OCI-LY1 (cell line): ENCODE results near the gene ETNK2.

Experiments
- H2AFZ ChIP-seq: fragments of 200-600 bp; sonication (generic), shearing (Covaris generic); 2 replicates; pipeline ENCODE4 v1.6.0; 2014; ENCODE audit warnings: antibody characterized with exemption, mild to moderate bottlenecking, low read length
- H3F3A ChIP-seq: fragments of 200-600 bp; sonication (generic), shearing (Covaris generic); 2 replicates; pipeline ENCODE4 v1.6.0; 2014; ENCODE audit warnings: mild to moderate bottlenecking, antibody characterized with exemption, low read length, moderate library complexity; ENCODE audit not compliant: insufficient read depth
- H3K27ac ChIP-seq: fragments of 200-600 bp; sonication (generic); 2 replicates; pipeline ENCODE4 v1.5.1; 2014; ENCODE audit warnings: low read length, mixed run types, mild to moderate bottlenecking, low read depth; ENCODE audit not compliant: poor library complexity, severe bottlenecking
- H3K27me3 ChIP-seq: fragments of 200-600 bp; sonication (generic); 2 replicates; pipeline ENCODE4 v1.6.0; 2014; ENCODE audit warnings: antibody characterized with exemption, mild to moderate bottlenecking, low read length, moderate library complexity; ENCODE audit not compliant: insufficient read depth
- H3K36me3 ChIP-seq: fragments of 200-600 bp; sonication (generic); 2 replicates; pipeline ENCODE4 v1.6.1; 2014; ENCODE audit warnings: mild to moderate bottlenecking, antibody characterized with exemption, low read length, moderate library complexity, mixed read lengths; ENCODE audit not compliant: insufficient read depth
- H3K4me1 ChIP-seq: fragments of 200-600 bp; sonication (generic); 2 replicates; pipeline ENCODE4 v1.5.1; 2014; ENCODE audit warnings: mild to moderate bottlenecking, low read length, moderate library complexity; ENCODE audit not compliant: insufficient read depth, severe bottlenecking
- H3K4me2 ChIP-seq: fragments of 200-600 bp; sonication (generic), shearing (Covaris generic); 2 replicates; pipeline ENCODE4 v1.6.1; 2014; ENCODE audit warnings: low read length
- H3K4me3 ChIP-seq: fragments of 200-600 bp; sonication (generic); 2 replicates; pipeline ENCODE4 v1.5.1; 2014; ENCODE audit warnings: low read length, low read depth, mild to moderate bottlenecking, mixed read lengths; ENCODE audit not compliant: poor library complexity, severe bottlenecking
- H3K79me2 ChIP-seq: fragments of 200-600 bp; shearing (Covaris generic); 2 replicates; pipeline ENCODE4 v1.6.1; 2016; ENCODE audit warnings: mixed run types, low read length, mixed read lengths; ENCODE audit not compliant: insufficient read depth
- H3K9ac ChIP-seq: fragments of 200-600 bp; sonication (generic), shearing (Covaris generic); 2 replicates; pipeline ENCODE4 v1.6.1; 2014; ENCODE audit warnings: mild to moderate bottlenecking, low read length, mixed read lengths
- H3K9me2 ChIP-seq: fragments of 200-600 bp; sonication (generic), shearing (Covaris generic); 2 replicates; pipeline ENCODE4 v1.6.1; 2014; ENCODE audit warnings: low read depth, mild to moderate bottlenecking, low read length, mixed read lengths
- H3K9me3 ChIP-seq: fragments of 200-600 bp; shearing (Covaris generic); 2 replicates; pipeline ENCODE4 v1.6.1; 2014; ENCODE audit warnings: low read length, mixed read lengths
- H4K20me1 ChIP-seq: fragments of 200-600 bp; sonication (generic), shearing (Covaris generic); 2 replicates; pipeline ENCODE4 v1.6.0; 2016; ENCODE audit warnings: mild to moderate bottlenecking, low read length; ENCODE audit not compliant: insufficient read depth
- CTCF ChIP-seq: fragments of 200-600 bp; sonication (generic), shearing (Covaris generic); IDR thresholded peaks from 2 replicates; pipeline ENCODE4 v1.5.1; 2017; ENCODE audit warnings: mild to moderate bottlenecking, antibody characterized with exemption, low read length, moderate library complexity, mixed read lengths
- EZH2 ChIP-seq: fragments of 200-600 bp; sonication (generic), shearing (Covaris generic); IDR thresholded peaks from 2 replicates; pipeline ENCODE4 v1.8.0; 2017; ENCODE audit warnings: borderline replicate concordance, mixed run types, mild to moderate bottlenecking, antibody characterized with exemption, low read length, moderate library complexity, mixed read lengths

ETNK2 gene

GRCh38 chr1:204161609-204162493 lies 10.0 kb upstream of the ETNK2 start:
- Histone ChIP-seq H3K9me2 (no peaks in the 10 kb centered on the region), H3F3A (no peaks in the 10 kb centered on the region), H3K79me2 (no peaks in the 10 kb centered on the region), H2AFZ (no peak overlapping the region), H4K20me1 (no peaks in the 10 kb centered on the region), H3K27ac (no peak overlapping the region), H3K4me3 (no peak overlapping the region), H3K9ac (no peak overlapping the region), H3K9me3 (no peaks in the 10 kb centered on the region), H3K27me3 (0 out of 2 replicates have a peak, but pooled peaks cover 4% of the 10 kb centered on the region), H3K4me1 (no peaks in the 10 kb centered on the region), H3K36me3 (no peaks in the 10 kb centered on the region), H3K4me2 (no peak overlapping the region)
- TF ChIP-seq EZH2, result no peak
- TF ChIP-seq CTCF, result no peak

GRCh38 chr1:204157962-204158361 lies 6.1 kb upstream of the ETNK2 start:
- Histone ChIP-seq H3K27ac (no peak overlapping the region), H3K4me2 (no peak overlapping the region), H3K79me2 (no peaks in the 10 kb centered on the region), H3K9me3 (no peaks in the 10 kb centered on the region), H3K4me3 (no peak overlapping the region), H3K9ac (no peak overlapping the region), H3K4me1 (no peaks in the 10 kb centered on the region), H3F3A (no peaks in the 10 kb centered on the region), H4K20me1 (no peaks in the 10 kb centered on the region), H3K9me2 (no peaks in the 10 kb centered on the region), H2AFZ (no peak overlapping the region), H3K36me3 (no peaks in the 10 kb centered on the region), H3K27me3 (0 out of 2 replicates have a peak, but pooled peaks cover 4% of the 10 kb centered on the region)
- no peak for TF ChIP-seq EZH2

GRCh38 chr1:204155881-204156280 lies 4.0 kb upstream of the ETNK2 start:
- Histone ChIP-seq H3K9me3 (no peaks in the 10 kb centered on the region), H3K9me2 (no peaks in the 10 kb centered on the region), H3K4me1 (no peaks in the 10 kb centered on the region), H3K4me3 (no peak overlapping the region), H2AFZ (no peak overlapping the region), H3K9ac (no peak overlapping the region), H3K79me2 (no peaks in the 10 kb centered on the region), H3K4me2 (no peak overlapping the region), H4K20me1 (no peaks in the 10 kb centered on the region), H3F3A (no peaks in the 10 kb centered on the region), H3K27ac (no peak overlapping the region), H3K27me3 (0 out of 2 replicates have a peak, but pooled peaks cover 4% of the 10 kb centered on the region), H3K36me3 (no peaks in the 10 kb centered on the region)
- TF ChIP-seq CTCF, result no peak
- no peak for TF ChIP-seq EZH2
